Dermis blood vessel endothelial cell (primary cell): Measurements from ENCODE around the gene KDM2B. TPM values are rescaled to one million over a fixed set of nuclear protein-coding genes. Genes with fewer than 3 reads are reported as not detected.
"Not testable (repeated sequence)": the region's sequence is repeated elsewhere in the genome, so short reads cannot be mapped to it uniquely, and the experiment has no call there.

ENCODE experiments used
- DNase-seq: peaks from one replicate; pipeline ENCODE4 v3.0.0; 2010
- total RNA-seq: library from RNA; depleted of rRNA; stranded (reverse); fragments of >200 nt; gene quantifications from 2 replicates; pipeline ENCODE4 v1.2.3, GENCODE V29; 2014

Gene KDM2B
- total RNA-seq, 1 donor from 2014 or later: 32.0 TPM

- not testable (repeated sequence) for DNase-seq
Measured at GRCh38 chr12:121583334-121583661, 2.5 kb upstream of the KDM2B start.

DNA sequence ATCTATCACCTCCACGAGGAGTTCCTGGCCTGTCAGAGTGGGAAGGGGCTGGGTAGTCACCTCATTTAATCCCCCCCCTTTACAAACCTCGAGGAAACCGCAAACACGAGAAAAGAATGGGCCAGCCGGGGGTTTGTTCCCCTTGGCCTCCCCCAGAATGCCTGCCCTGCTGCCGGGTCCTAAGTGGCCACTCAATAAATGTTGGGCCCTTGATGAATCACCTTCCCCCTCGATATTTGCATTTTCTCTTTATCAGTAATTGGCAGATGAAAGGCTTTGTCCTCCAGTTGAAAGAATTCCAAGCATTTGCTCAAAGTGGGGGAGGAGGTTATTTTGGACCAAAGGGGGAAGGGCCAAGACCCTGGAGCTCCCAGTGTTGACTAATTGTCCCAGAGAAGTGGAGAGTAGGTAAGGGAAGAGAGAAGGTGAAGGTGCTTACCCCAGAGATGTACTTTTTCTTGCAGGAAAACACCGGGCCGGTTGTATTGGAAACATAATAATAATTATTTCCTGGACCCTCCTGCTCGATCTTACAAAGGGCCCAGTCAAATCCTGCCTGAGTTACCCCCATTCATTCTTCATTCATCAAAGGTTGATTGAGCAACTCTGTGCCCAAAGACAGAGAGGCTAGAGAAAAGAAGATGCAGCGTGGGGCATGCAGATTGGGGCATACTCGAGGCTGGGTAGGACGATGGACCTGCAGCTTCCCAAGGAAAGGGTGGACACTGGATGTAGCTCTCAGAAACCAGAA, 1.9 kb upstream of the KDM2B start:
- peak; percentile 46 for DNase-seq

GRCh38 chr12:121581686-121582429, 1.0 kb upstream of the KDM2B start:
- peak; percentile 21 for DNase-seq

DNA sequence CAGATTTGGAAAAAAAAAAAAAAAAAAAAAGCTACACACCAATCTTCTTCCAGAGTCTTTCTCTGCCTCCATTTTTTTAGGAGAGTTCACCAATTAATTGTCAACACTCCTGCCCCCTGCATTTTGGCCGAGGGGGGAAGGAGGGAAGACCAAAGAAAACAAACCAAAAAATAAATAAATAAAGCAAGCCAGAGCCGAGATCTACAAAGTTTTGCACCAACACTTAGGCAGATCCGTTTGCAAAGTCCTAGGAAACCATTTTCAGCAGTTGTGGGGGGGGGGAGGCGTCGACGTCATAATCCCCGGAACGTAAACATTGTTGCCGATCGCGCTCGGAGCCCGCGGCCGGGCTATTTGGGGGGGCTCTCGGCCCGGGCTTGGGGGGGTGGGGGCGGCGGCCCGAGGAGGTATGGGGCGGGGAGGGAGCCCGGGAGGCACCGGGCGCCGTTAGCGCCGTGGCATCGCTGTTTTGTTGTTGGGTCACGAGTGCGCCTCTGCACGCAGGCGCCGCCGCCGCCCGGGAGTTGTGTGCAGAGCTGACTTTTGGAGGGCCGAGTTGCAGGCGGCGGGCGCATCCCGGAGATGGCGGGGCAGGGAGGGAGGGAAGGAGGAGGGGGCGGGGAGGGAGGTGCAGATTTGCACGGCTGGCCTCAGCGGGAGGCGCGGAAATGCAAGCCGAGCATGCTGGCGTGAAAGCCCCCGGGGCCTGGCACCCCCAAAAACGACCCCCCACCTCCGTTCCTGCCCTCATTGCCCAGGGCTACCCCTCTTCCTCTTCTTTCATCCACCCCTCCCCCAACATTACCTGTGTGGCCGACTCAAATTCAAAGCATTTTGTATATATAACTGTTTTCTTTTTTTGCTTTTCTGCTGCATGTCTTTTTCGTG, 598 bp downstream of the KDM2B start:
- peak; percentile 63 for DNase-seq

DNA sequence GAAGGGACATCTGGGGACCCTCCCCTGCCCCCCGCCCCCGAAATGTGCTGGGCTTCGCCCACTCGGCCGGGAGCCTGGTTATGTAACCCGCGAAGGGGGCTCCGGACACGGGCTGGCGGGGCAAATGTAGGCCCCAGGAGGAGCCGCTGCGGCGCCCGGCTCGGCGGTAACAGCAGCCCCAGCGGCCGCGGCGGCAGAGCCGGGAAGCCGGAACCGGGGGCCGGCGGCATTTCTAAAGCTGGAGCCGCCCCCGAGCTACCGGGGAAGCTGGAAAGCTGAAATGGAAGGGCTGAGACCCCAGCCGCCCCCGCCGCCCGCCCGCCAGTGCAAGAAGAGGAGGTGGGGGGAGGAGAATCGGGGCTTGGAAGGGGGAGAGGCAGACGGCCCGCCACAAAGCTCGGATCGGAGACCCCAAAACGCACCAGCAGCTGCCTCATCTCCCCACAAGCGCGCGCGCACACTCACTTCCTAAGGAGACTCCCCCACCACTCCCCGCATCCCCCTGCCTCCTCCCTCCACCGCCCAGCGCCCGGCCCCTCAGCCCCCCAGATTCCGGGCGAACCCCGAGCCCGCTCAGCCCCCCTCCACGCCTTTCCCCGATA, 1.5 kb downstream of the KDM2B start:
- DNase-seq: peak; percentile 33

DNA sequence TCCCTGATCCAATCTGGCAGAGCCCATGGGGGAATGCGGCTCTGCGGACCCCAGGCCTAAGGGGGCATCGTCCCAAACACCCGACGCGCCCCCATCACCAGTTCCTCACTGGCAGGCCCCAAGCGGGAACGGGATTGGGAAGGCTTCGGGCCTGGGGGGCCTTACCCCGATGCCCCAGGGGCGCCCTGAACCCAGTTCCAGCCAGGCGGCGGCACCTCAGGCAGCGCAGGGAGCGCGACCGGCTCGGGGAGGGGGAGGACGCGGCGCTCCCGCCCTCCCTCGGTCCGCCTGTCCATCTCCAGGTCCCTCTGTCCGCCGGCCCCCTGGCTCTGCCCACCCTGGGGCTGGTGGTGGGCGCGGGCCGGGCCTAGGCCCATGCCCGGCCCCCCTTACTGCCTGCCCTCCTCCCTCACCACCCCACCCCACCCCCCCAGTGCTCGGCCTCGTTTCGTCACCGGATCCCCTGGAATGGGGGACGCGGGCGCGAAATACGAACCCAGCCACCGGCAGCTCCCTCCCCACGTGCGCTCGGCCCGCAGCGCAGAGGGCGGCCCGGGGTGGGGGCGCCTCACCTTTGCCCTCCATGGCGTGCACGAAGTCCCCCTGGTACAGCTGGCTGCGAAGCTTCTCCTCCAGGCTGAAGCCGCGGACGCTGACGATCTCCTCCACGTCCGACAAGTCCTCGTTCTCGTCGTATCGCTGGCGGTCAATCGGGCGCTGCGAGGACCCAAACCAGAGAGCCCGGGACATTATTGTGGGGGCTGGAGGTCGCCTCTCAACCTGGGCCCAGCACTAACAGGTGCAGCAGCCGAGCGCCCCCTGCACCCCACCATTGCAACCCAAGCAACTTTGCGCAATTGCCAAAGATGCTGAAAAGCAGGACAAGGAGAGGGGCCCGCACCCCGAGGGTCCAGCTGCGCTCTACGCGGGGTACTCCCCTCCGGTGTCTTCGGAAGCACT, 2.3 kb downstream of the KDM2B start:
- peak; percentile 29 for DNase-seq

- no peak for DNase-seq
Measured at GRCh38 chr12:121577443-121578180, 3.2 kb downstream of the KDM2B start.

GRCh38 chr12:121576851-121577391, 3.9 kb downstream of the KDM2B start:
- no peak for DNase-seq

DNA sequence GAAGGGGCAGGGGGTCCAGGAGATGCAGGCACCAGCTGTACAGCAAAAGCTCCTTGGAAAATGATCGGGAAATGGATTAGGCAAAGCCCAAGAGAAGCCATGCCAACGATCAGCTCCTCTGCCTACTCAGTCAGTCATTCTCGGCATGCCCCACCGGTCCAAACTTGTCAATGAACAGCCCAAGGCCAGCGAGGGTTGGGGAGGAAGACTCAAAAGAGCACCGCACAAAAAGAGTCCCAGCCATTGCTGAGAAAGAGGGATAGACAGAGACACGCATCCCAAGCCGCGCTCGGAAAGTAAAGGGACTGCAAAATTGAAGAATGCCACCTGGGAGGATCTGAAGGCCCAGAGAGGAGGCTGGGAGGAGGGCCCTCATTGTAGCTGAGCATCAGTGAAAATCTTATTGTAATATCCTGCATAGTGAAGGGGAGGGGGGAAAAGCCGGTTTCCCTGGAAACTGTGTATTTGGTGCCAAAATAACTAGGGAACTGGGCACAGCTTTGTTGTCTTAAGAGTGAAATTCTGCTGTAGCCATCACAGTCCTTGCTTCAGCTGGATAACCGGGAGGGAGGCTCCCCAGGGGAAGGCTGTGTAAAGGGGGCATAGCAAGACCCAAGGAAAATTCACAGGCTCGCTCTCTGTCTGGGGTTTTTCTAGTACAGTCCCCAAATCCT, 4.7 kb downstream of the KDM2B start:
- DNase-seq: no peak

GRCh38 chr12:121575051-121575450, 5.8 kb downstream of the KDM2B start:
- DNase-seq: no peak

DNA sequence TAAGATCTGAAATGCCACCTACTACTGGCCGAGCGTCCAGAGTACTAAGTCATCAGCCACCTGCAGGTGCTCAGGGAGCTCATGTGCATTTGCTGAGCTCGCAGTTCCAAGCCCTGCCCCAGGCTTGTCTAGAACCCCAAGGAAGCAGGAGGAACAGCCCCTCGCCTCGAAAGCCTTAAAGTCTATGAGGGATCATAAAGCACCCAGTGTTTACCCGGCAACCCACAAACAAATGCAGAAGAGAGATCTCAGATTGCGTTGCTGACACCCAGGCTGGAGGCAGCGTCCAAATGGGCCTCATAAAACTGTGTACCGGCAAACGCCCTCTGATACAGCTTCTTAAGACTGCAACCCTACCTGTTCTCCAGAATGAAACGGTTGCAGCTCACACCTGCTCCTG, 6.8 kb downstream of the KDM2B start:
- no peak for DNase-seq

GRCh38 chr12:121571920-121572319, 8.9 kb downstream of the KDM2B start:
- no peak for DNase-seq

- no peak for DNase-seq
Measured at GRCh38 chr12:121570467-121571283, 10.1 kb downstream of the KDM2B start.

DNA sequence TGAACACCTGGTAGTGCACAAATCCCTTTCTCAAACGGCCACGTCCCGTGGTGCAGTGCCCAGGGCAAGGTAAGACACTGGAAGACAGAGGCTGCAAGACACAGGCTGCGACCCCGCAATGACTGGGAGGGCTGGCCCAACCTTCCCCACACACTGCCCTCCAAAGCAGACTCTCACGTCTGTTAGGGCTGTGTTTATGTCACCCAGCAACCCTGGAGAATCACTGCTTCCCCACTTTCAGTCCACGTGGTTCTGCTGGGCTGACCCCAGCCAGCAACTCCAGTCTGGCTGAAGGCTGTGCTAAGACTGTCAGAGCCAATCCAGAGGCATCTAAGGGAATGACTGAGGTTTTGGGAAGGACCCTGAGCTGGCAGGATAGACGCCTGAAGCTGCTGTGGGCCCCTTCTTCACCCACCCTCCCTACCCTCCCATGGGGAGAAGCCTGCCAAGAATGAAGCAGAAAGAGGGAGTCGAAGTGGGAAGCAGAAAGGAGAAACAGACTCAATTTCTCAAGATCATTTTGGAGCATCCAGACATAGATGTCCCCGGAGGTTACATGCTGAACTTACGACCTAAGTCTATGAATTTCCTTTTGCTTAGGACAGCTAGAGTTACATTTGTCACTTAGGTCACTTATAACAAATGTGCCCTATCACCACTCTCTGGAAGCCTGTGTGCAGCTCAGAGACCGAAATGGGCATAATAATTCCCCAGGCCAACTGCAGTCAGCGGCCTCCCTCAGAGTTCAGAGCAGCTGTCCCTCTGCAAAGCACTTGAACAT, 11.7 kb downstream of the KDM2B start:
- no peak for DNase-seq

DNA sequence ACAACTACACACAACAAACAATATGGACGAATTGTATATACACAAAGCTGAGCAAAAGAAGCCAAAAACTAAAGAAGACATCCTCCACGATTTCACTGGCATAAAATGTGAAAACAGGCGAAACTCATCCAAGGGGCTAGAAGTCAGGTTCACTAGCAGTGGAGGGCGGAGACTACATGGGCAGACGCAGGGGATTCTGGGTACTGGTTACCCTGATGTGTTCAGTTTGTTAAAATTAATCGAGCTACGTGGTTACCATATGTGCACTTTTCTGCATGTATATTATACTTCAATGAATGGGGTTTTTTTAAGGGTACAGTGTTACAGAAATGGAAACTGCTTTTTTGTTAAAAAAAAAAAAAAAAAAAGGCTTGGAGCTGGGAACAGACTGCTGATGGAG, 12.3 kb downstream of the KDM2B start:
- DNase-seq: no peak

DNA sequence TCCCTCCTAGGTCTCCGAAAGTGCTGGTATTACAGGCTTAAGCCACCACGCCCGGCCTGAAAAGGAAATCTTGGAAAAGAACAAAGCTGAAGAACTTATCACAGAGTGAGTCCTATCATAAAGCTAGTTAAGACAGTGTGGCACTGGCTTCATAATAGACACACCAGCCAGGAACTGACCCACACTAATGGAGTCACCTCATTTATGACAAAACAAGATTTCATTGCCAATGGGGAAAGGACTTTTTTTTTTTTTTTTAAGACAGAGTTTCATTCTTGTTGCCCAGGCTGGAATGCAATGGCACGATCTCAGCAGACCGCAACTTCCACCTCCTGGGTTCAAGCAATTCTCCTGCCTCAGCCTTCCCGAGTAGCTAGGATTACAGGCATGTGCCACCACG, 15.7 kb downstream of the KDM2B start:
- DNase-seq: no peak

- DNase-seq: no peak
Measured at GRCh38 chr12:121562488-121562887, 18.3 kb downstream of the KDM2B start.

DNA sequence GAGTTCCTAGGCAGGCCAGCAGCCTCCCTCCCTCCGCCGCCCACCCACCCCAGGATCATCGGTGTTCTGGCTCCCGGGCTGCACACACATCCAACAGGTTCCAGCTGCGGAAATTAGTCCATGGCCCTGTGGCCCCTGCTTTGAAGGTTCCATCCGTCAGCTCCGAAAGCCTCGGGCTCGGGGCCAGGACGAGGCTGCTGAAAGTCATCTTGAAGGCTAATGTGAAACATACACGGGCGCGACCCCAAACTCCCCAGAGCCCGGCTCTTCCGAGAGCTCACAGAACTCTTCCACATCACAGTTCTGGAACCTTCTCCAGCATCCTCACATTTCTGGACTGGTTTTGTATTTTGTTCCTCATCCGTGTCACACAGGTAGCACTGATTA, 19.8 kb downstream of the KDM2B start:
- DNase-seq: no peak
